GM18498 (cell line): ENCODE data around the gene RNF227.

Experiments used
- ATAC-seq: cut with Tn5 transposase; IDR thresholded peaks from one replicate; pipeline ENCODE4 v1.9.1; 2021; ENCODE audit warnings: mild to moderate bottlenecking, moderate library complexity; ENCODE audit not compliant: unreplicated experiment

The RNF227 gene

GRCh38 chr17:7930841-7931631 is 14.9 kb upstream of the RNF227 start:
- no peak for ATAC-seq

GRCh38 chr17:7929158-7930023 is 13.3 kb upstream of the RNF227 start, which contains the start of gene KCNAB3:
KCNAB3 (minus strand) TSS chr17:7929856; CDS start chr17:7929435, 421 bp downstream.
- ATAC-seq, result no peak

GRCh38 chr17:7927596-7927995 is 11.5 kb upstream of the RNF227 start:
- no peak for ATAC-seq

GRCh38 chr17:7922845-7923628 is 6.9 kb upstream of the RNF227 start:
- peak; percentile 51 for ATAC-seq

GRCh38 chr17:7922269-7922844 is 6.3 kb upstream of the RNF227 start:
- ATAC-seq, result no peak

- ATAC-seq, result no peak
These were observed 719 bp upstream of the RNF227 start for GRCh38 chr17:7916808-7917207.

- ATAC-seq, result no peak
These were observed 245 bp upstream of the RNF227 start for GRCh38 chr17:7916385-7916682.

- ATAC-seq, result no peak
These were observed 894 bp downstream of the RNF227 start for GRCh38 chr17:7915179-7915610.

GRCh38 chr17:7912927-7913524 is 3.1 kb downstream of the RNF227 start:
- ATAC-seq, result no peak

- no peak for ATAC-seq
These were observed 5.0 kb downstream of the RNF227 start for GRCh38 chr17:7911116-7911515.

- no peak for ATAC-seq
These were observed 5.4 kb downstream of the RNF227 start for GRCh38 chr17:7910711-7911110.

GRCh38 chr17:7910281-7910680 is 5.8 kb downstream of the RNF227 start:
- no peak for ATAC-seq

- no peak for ATAC-seq
These were observed 7.0 kb downstream of the RNF227 start for GRCh38 chr17:7909089-7909488.

- ATAC-seq, result no peak
These were observed 12.7 kb downstream of the RNF227 start for GRCh38 chr17:7903154-7904103.

- no peak for ATAC-seq
These were observed 18.3 kb downstream of the RNF227 start for GRCh38 chr17:7897773-7898172.

- no peak for ATAC-seq
These were observed 19.0 kb downstream of the RNF227 start for GRCh38 chr17:7897090-7897489.

GRCh38 chr17:7894866-7895265 is 21.2 kb downstream of the RNF227 start:
- no peak for ATAC-seq

- no peak for ATAC-seq
These were observed 21.9 kb downstream of the RNF227 start for GRCh38 chr17:7894226-7894625.

- ATAC-seq, result no peak
These were observed 22.8 kb downstream of the RNF227 start for GRCh38 chr17:7893187-7893880.
